Mesenchymal stem cell (in vitro differentiated cells and primary cell): ENCODE results near the gene FGF14.

Experiments used
- DNase-seq: peaks from one replicate; pipeline ENCODE4 v3.0.0-alpha.2; 2013
- H2AFZ ChIP-seq: one replicate; pipeline ENCODE4 v1.6.1; 2013; ENCODE audit warnings: low read depth, mild to moderate bottlenecking, control low read depth, inconsistent platforms, low read length, moderate library complexity
- H2AK5ac ChIP-seq: 2 replicates; pipeline ENCODE4 v1.6.1; 2013; ENCODE audit warnings: low read length, moderate library complexity, mild to moderate bottlenecking, inconsistent platforms; ENCODE audit not compliant: severe bottlenecking
- H2BK120ac ChIP-seq: one replicate; pipeline ENCODE4 v1.6.1; 2013; ENCODE audit warnings: low read depth, mild to moderate bottlenecking, inconsistent platforms, low read length, moderate library complexity
- H2BK12ac ChIP-seq, 2 experiments: one replicate each; pipeline ENCODE4 v1.6.1; 2013; ENCODE audit warnings: inconsistent platforms in 2 of 2, low read length in 2 of 2, mild to moderate bottlenecking in 2 of 2, moderate library complexity in 2 of 2, control low read depth in 1 of 2
- H2BK15ac ChIP-seq: one replicate; pipeline ENCODE4 v1.6.1; 2013; ENCODE audit warnings: mild to moderate bottlenecking, low read depth, inconsistent platforms; ENCODE audit not compliant: poor library complexity, severe bottlenecking
- H2BK5ac ChIP-seq: 2 replicates; pipeline ENCODE4 v1.6.1; 2013; ENCODE audit warnings: low read depth, mild to moderate bottlenecking, low read length, control low read depth, inconsistent platforms; ENCODE audit not compliant: poor library complexity, severe bottlenecking
- H3K14ac ChIP-seq, 2 experiments: one replicate each; pipeline ENCODE4 v1.6.1; 2013; ENCODE audit warnings: inconsistent platforms in 2 of 2, low read length in 2 of 2, control low read depth in 1 of 2, mild to moderate bottlenecking in 1 of 2, moderate library complexity in 1 of 2
- H3K18ac ChIP-seq, 2 experiments: one replicate each; pipeline ENCODE4 v1.6.1; 2013; ENCODE audit warnings: inconsistent platforms in 2 of 2, low read length in 2 of 2, control low read depth in 1 of 2, low read depth in 1 of 2, mild to moderate bottlenecking in 1 of 2
- H3K23ac ChIP-seq, 2 experiments: one replicate each; pipeline ENCODE4 v1.6.1; 2013; ENCODE audit warnings: inconsistent platforms in 2 of 2, low read length in 2 of 2, mild to moderate bottlenecking in 2 of 2, moderate library complexity in 2 of 2, control low read depth in 1 of 2
- H3K27ac ChIP-seq: 2 replicates; pipeline ENCODE4 v1.5.1; 2013; ENCODE audit warnings: mild to moderate bottlenecking, moderate library complexity, low read length, control low read depth, inconsistent platforms; ENCODE audit not compliant: poor library complexity, severe bottlenecking
- H3K27me3 ChIP-seq, 2 experiments: 2 replicates each; pipeline versions ENCODE4 v1.6.1 to v1.7.0; 2013; ENCODE audit warnings: low read length in 2 of 2, mild to moderate bottlenecking in 2 of 2, moderate library complexity in 2 of 2, control low read depth in 1 of 2, inconsistent platforms in 1 of 2; ENCODE audit not compliant: control insufficient read depth in 1 of 2, insufficient read depth in 1 of 2
- H3K36me3 ChIP-seq, 2 experiments: 2 replicates each; pipeline versions ENCODE4 v1.6.1 to v1.7.0; 2013; ENCODE audit warnings: low read length in 2 of 2, control low read depth in 1 of 2, inconsistent platforms in 1 of 2, low read depth in 1 of 2, mild to moderate bottlenecking in 1 of 2; ENCODE audit not compliant: insufficient read depth in 2 of 2, control insufficient read depth in 1 of 2
- H3K4ac ChIP-seq, 2 experiments: one replicate each; pipeline ENCODE4 v1.6.1; 2013; ENCODE audit warnings: inconsistent platforms in 2 of 2, low read length in 2 of 2, mild to moderate bottlenecking in 2 of 2, moderate library complexity in 2 of 2, control low read depth in 1 of 2, low read depth in 1 of 2
- H3K4me1 ChIP-seq: 2 replicates; pipeline ENCODE4 v1.6.1; 2013; ENCODE audit warnings: low read depth, low read length, control low read depth; ENCODE audit not compliant: control insufficient read depth, insufficient read depth
- H3K4me2 ChIP-seq: 2 replicates; pipeline ENCODE4 v1.6.1; 2013; ENCODE audit warnings: low read length, mild to moderate bottlenecking, inconsistent platforms; ENCODE audit not compliant: poor library complexity, severe bottlenecking
- H3K4me3 ChIP-seq, 2 experiments: 2 replicates each; pipeline versions ENCODE4 v1.5.1 to v1.7.0; 2013; ENCODE audit warnings: low read length in 2 of 2, mild to moderate bottlenecking in 2 of 2, control low read depth in 1 of 2, low read depth in 1 of 2; ENCODE audit not compliant: insufficient read depth in 1 of 2
- H3K79me1 ChIP-seq: replicated peaks from 2 replicates; pipeline ENCODE4 v1.6.1; 2013; ENCODE audit warnings: mild to moderate bottlenecking, control low read depth, low read length, inconsistent platforms; ENCODE audit not compliant: poor library complexity, severe bottlenecking
- H3K9ac ChIP-seq: 2 replicates; pipeline ENCODE4 v1.7.0; 2013; ENCODE audit warnings: mild to moderate bottlenecking, low read length, moderate library complexity
- H3K9me3 ChIP-seq: 2 replicates; pipeline ENCODE4 v1.7.0; 2013; ENCODE audit warnings: mild to moderate bottlenecking, low read length; ENCODE audit not compliant: control insufficient read depth
- H4K8ac ChIP-seq: one replicate; pipeline ENCODE4 v1.6.1; 2013; ENCODE audit warnings: inconsistent platforms, mild to moderate bottlenecking, low read length, moderate library complexity
- H4K91ac ChIP-seq: one replicate; pipeline ENCODE4 v1.6.1; 2013; ENCODE audit warnings: mild to moderate bottlenecking, low read length, inconsistent platforms
- WGBS: methylation state at CpG from one replicate; pipeline ENCODE4 v1.1.7; 2013; ENCODE audit warnings: mixed read lengths; 5-methylcytosine and 5-hydroxymethylcytosine counted together

The FGF14 gene

DNA sequence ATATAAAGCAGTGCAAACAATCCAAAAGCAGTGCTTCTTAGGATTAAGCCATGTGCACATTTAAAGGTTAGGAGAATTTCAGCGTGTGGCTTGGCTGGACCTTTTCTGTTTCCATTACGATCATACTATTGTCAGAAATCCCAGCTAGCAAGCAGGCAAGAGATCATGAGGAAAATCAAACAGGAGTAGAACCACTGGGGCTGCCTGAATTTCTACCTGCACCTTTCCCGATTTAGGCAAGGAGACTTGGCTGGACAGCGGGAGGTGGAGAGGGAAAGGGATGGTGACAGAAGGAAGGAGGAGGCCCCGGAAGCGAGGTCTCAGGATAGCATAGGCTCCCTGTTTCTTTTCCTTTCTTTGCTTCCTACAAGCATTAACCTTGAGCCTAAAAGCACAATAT lies 102.5 kb downstream of the FGF14 start:
- Histone ChIP-seq H3K36me3 (no peaks in the 10 kb centered on the region), H4K8ac (no peak overlapping the region), H2AK5ac (no peak overlapping the region), H4K91ac (no peak overlapping the region), H3K27me3 (no peaks in the 10 kb centered on the region), H2BK5ac (no peak overlapping the region), H3K4me2 (no peak overlapping the region), H3K4ac (no peak overlapping the region), H3K4me3 (no peak overlapping the region), H2AFZ (no peak overlapping the region), H3K27ac (no peak overlapping the region), H2BK120ac (no peak overlapping the region), H3K14ac (no peak overlapping the region), H3K18ac (no peak overlapping the region), H2BK12ac (no peak overlapping the region), H3K9ac (no peak overlapping the region), H3K9me3 (no peaks in the 10 kb centered on the region), H2BK15ac (no peak overlapping the region), H3K4me1 (no peaks in the 10 kb centered on the region), H3K79me1 (no peaks in the 10 kb centered on the region), H3K23ac (no peak overlapping the region)
- WGBS: 83% methylated on average over 4 of the region's 6 CpGs
- DNase-seq: no peak

DNA sequence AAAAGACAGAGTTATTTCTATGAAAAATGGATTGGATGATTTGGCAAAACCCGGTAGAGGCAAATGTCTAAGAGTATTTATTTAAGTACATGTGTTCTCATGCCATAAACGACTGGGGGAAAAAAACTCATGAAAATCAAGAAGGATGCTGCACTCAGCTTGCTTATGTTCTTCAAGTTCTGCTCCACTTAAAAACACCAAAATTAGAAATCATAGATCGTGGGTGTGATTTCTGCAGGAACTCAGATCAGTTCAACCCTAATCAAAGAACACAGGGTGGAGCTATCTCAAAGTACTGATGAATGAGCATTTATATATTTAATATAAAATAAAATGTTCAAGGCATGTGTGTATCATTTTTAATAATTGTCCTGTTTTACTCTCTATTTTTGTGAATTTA lies 103.8 kb downstream of the FGF14 start:
- Histone ChIP-seq H2AK5ac (no peak overlapping the region), H3K4me1 (no peaks in the 10 kb centered on the region), H2BK12ac (no peak overlapping the region), H3K4me3 (no peak overlapping the region), H2BK5ac (no peak overlapping the region), H3K9me3 (no peaks in the 10 kb centered on the region), H3K18ac (no peak overlapping the region), H3K9ac (no peak overlapping the region), H3K27me3 (no peaks in the 10 kb centered on the region), H3K79me1 (no peaks in the 10 kb centered on the region), H3K27ac (no peak overlapping the region), H2BK15ac (no peak overlapping the region), H3K36me3 (no peaks in the 10 kb centered on the region), H4K8ac (no peak overlapping the region), H4K91ac (no peak overlapping the region), H3K14ac (no peak overlapping the region), H2BK120ac (no peak overlapping the region), H3K23ac (no peak overlapping the region), H3K4me2 (no peak overlapping the region), H3K4ac (no peak overlapping the region), H2AFZ (no peak overlapping the region)
- DNase-seq: no peak
- 80% methylated on average over 3 of the region's 3 CpGs for WGBS

DNA sequence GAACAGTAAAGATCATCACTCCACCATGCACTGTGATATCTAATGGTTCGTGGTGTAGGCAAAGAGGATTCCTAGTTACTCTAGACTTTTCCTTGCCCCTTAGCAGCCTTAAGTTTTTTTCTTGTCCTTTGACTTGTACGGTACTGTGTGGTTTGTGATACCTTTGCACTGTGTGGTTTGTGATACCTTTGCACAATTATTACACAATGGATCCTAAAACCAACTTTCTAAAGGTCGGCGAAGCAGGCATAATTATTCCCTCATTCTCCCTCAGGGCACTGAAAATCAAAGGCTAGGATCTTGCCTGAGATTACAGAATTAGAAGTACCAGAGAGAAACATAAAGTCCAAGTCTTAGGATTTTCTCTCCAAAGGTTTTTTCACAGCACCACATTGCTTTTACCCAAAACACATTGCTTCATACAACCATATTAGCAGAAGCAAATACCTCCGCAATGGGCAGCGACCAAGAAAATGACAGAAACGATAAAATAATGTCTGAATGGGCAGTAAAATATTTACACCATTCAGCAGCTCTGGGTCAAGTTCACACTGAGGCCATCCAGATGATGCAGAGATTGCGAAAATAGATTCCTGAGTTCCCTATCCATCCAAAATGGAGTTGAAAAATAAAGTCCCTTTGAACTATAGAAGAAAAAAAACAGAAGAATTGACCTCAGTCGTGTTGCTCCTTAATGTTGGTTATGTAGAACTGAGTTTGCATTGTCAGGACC lies 106.4 kb downstream of the FGF14 start:
- no peaks in the 10 kb centered on the region for H3K36me3 ChIP-seq
- H2AK5ac ChIP-seq: no peak overlapping the region
- H3K14ac ChIP-seq: no peak overlapping the region
- H3K4me3 ChIP-seq: peak overlapping the region in 1 of 2 experiments; percentile 20
- no peak overlapping the region for H3K4me2 ChIP-seq
- no peak overlapping the region for H2BK15ac ChIP-seq
- H3K18ac ChIP-seq: no peak overlapping the region
- H4K8ac ChIP-seq: no peak overlapping the region
- DNase-seq: peak; percentile 27
- no peak overlapping the region for H3K9ac ChIP-seq
- H2AFZ ChIP-seq: no peak overlapping the region
- H3K27me3 ChIP-seq: no peaks in the 10 kb centered on the region
- H3K9me3 ChIP-seq: no peaks in the 10 kb centered on the region
- H2BK120ac ChIP-seq: no peak overlapping the region
- H3K79me1 ChIP-seq: no peaks in the 10 kb centered on the region
- H3K23ac ChIP-seq: no peak overlapping the region
- WGBS: 85% methylated on average over 5 of the region's 9 CpGs
- H2BK12ac ChIP-seq: no peak overlapping the region
- H3K27ac ChIP-seq: no peak overlapping the region
- H2BK5ac ChIP-seq: no peak overlapping the region
- no peak overlapping the region for H4K91ac ChIP-seq
- no peak overlapping the region for H3K4ac ChIP-seq
- no peaks in the 10 kb centered on the region for H3K4me1 ChIP-seq

DNA sequence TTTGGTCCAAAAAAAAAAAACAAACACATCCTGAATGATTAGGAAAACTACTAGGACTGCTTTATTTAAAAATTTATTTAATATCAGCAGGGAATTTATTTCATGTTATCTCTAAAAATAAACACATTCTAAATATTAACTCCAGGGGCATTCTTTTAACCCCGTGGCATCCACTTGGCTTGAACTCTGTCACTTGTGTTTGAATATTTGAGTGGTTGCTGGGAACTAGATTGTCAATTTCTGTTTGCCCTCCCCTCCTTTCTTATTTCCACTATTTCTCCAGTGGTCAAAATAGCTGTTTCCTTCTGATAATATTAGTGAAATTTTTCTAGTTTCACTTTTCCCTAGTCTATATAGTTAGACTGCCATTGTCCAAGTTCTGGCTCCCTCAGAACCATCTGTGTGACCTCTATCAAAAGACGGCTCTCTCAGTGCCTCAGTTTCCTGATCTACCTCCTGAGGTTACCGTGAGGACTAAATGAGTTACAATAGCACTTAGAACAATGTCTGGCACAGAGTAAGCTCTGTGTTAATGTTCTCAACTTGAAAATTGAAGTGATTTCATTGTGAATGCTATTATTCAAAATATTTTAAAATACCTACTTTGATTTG lies 107.3 kb downstream of the FGF14 start:
- Histone ChIP-seq H3K9me3 (no peaks in the 10 kb centered on the region), H2BK12ac (no peak overlapping the region), H2BK5ac (no peak overlapping the region), H3K4me2 (no peak overlapping the region), H3K4me3 (peak overlapping the region in 1 of 2 experiments; percentile 20), H3K36me3 (no peaks in the 10 kb centered on the region), H3K27ac (no peak overlapping the region), H3K4me1 (no peaks in the 10 kb centered on the region), H2BK120ac (no peak overlapping the region), H4K91ac (no peak overlapping the region), H3K4ac (no peak overlapping the region), H2AFZ (no peak overlapping the region), H3K79me1 (no peaks in the 10 kb centered on the region), H2BK15ac (no peak overlapping the region), H3K9ac (no peak overlapping the region), H2AK5ac (no peak overlapping the region), H4K8ac (no peak overlapping the region), H3K23ac (no peak overlapping the region), H3K18ac (no peak overlapping the region), H3K27me3 (no peaks in the 10 kb centered on the region), H3K14ac (no peak overlapping the region)
- DNase-seq: no peak
- 94% methylated on average over 2 of the region's 3 CpGs for WGBS
